Activated T-cell treated with anti-CD3 and anti-CD28 coated beads, Interleukin-2, amount 50 U/mL, for 24 hours (primary cell): ENCODE results near the gene PPP2R3A.
"Not testable (repeated sequence)": the region's sequence is repeated elsewhere in the genome, so short reads cannot be mapped to it uniquely, and the experiment has no call there.

ENCODE experiments used
- DNase-seq: peaks from one replicate; pipeline ENCODE4 v3.0.0-alpha.2; 2020
- H3K27ac Mint-ChIP-seq: 2 replicates; pipeline ENCODE4 v1.8.0; 2020; ENCODE audit warnings: mild to moderate bottlenecking, mixed read lengths
- H3K27me3 Mint-ChIP-seq: 2 replicates; pipeline ENCODE4 v1.8.0; 2020; ENCODE audit warnings: mixed read lengths
- H3K36me3 Mint-ChIP-seq: 2 replicates; pipeline ENCODE4 v1.8.0; 2020; ENCODE audit warnings: low read depth, mixed read lengths
- H3K4me1 Mint-ChIP-seq: 2 replicates; pipeline ENCODE4 v1.8.0; 2020; ENCODE audit warnings: low read depth, mixed read lengths
- H3K4me3 Mint-ChIP-seq: 2 replicates; pipeline ENCODE4 v1.8.0; 2020; ENCODE audit warnings: mild to moderate bottlenecking, moderate library complexity, mixed read lengths
- H3K9me3 Mint-ChIP-seq: 2 replicates; pipeline ENCODE4 v1.8.0; 2020; ENCODE audit warnings: mixed read lengths

PPP2R3A gene

GRCh38 chr3:136162322-136162721, 196.8 kb downstream of the PPP2R3A start:
- no peaks in the 10 kb centered on the region for H3K27me3 Mint-ChIP-seq
- no peak overlapping the region for H3K4me3 Mint-ChIP-seq
- DNase-seq: no peak
- H3K27ac Mint-ChIP-seq: no peak overlapping the region
- peaks cover 33% of the 10 kb centered on the region for H3K36me3 Mint-ChIP-seq
- peaks cover 5% of the 10 kb centered on the region for H3K9me3 Mint-ChIP-seq
- peaks cover 69% of the 10 kb centered on the region for H3K4me1 Mint-ChIP-seq

DNA sequence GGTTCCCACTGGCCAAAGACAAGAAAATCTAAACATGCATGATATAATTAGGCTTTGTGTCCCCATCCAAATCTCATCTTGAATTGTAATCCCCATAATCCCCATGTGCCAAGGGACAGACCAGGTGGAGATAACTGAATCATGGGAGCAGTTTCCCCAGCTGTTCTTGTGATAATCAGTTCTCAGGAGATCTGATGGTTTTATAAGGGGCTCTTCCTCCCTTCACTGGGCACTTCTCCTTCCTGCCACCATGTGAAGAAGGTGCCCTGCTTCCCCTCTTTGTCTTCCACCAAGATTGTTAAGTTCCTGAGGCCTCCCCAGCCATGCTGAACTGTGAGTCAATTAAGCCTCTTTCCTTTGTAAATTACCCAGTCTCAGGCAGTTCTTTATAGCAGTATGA, 198.1 kb downstream of the PPP2R3A start:
- Mint-ChIP-seq H3K27ac (peak overlapping the region; percentile 88), H3K4me1 (peaks cover 71% of the 10 kb centered on the region), H3K36me3 (peaks cover 28% of the 10 kb centered on the region)
- H3K27me3 Mint-ChIP-seq, H3K9me3 Mint-ChIP-seq, DNase-seq, H3K4me3 Mint-ChIP-seq: not testable (repeated sequence)

DNA sequence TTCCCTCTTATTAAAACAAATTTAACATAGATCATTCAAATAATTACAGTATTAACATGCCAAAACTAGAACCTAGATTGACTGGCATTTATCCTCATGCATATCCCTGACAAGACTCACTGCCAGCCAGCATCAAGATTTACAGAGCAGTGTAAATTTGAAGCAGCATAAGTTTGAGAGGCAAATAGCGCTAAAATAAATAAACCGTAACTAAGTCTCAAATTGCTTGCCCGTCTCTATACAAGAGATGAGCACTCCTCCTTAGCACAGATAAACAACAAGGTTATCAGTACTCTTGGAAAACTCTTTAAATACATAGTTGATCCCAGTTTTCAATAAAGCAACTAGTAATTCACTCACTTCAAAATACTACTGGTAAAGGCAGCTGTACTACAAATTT, 201.0 kb downstream of the PPP2R3A start:
- H3K9me3 Mint-ChIP-seq: no peaks in the 10 kb centered on the region
- no peak overlapping the region for H3K4me3 Mint-ChIP-seq
- H3K36me3 Mint-ChIP-seq: peaks cover 24% of the 10 kb centered on the region
- DNase-seq: no peak
- H3K27ac Mint-ChIP-seq: peak overlapping the region; percentile 52
- no peaks in the 10 kb centered on the region for H3K27me3 Mint-ChIP-seq
- peaks cover 62% of the 10 kb centered on the region for H3K4me1 Mint-ChIP-seq

GRCh38 chr3:136168236-136168635, 202.7 kb downstream of the PPP2R3A start:
- Mint-ChIP-seq H3K36me3 (peaks cover 24% of the 10 kb centered on the region), H3K27ac (peak overlapping the region; percentile 80), H3K4me1 (peaks cover 53% of the 10 kb centered on the region)
- not testable (repeated sequence) for DNase-seq, H3K9me3 Mint-ChIP-seq, H3K27me3 Mint-ChIP-seq, H3K4me3 Mint-ChIP-seq

- peaks cover 38% of the 10 kb centered on the region for H3K4me1 Mint-ChIP-seq
- H3K9me3 Mint-ChIP-seq: no peaks in the 10 kb centered on the region
- DNase-seq: no peak
- H3K27me3 Mint-ChIP-seq: no peaks in the 10 kb centered on the region
- H3K27ac Mint-ChIP-seq: no peak overlapping the region
- H3K36me3 Mint-ChIP-seq: peaks cover 15% of the 10 kb centered on the region
- peak overlapping the region; percentile 18 for H3K4me3 Mint-ChIP-seq
Observed at GRCh38 chr3:136171097-136171542, 205.6 kb downstream of the PPP2R3A start.

DNA sequence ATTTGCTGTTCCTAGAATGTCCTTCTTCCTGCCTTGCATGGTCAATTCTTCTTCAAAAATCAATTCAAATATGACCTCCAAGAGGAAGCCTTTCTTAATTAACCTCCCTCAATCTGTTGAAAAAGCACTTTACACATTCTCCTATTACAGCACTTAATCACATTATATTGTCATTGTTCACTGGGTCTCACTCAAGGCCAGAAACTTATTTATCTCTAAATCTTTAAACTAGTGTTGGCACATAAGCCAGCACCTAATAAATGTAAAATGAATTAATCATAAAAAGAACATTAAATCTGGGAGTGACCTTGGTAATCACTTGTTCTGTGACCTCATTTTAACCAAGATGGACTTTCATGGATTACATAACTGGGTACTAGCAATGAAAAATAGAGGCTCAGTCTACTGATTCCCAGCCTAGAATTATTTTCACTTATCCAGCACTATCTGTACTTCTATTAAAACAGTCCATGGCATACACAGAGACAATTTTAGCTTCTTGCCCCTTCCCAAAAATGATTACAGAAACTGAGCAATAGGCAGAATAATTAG, 208.5 kb downstream of the PPP2R3A start:
- DNase-seq: no peak
- Mint-ChIP-seq H3K27me3 (no peaks in the 10 kb centered on the region), H3K4me1 (peaks cover 35% of the 10 kb centered on the region), H3K36me3 (peaks cover 10% of the 10 kb centered on the region), H3K9me3 (no peaks in the 10 kb centered on the region), H3K4me3 (no peak overlapping the region), H3K27ac (peak overlapping the region; percentile 50)

- no peaks in the 10 kb centered on the region for H3K9me3 Mint-ChIP-seq
- no peaks in the 10 kb centered on the region for H3K27me3 Mint-ChIP-seq
- no peak overlapping the region for H3K27ac Mint-ChIP-seq
- peaks cover 15% of the 10 kb centered on the region for H3K36me3 Mint-ChIP-seq
- H3K4me1 Mint-ChIP-seq: peaks cover 63% of the 10 kb centered on the region
- DNase-seq: no peak
- H3K4me3 Mint-ChIP-seq: no peak overlapping the region
Observed at GRCh38 chr3:136177876-136178275, 212.3 kb downstream of the PPP2R3A start.

- H3K36me3 Mint-ChIP-seq: peaks cover 11% of the 10 kb centered on the region
- H3K4me3 Mint-ChIP-seq: no peak overlapping the region
- peak overlapping the region; percentile 64 for H3K27ac Mint-ChIP-seq
Observed at GRCh38 chr3:136181741-136182140, 216.2 kb downstream of the PPP2R3A start.

GRCh38 chr3:136184703-136185102, 219.2 kb downstream of the PPP2R3A start:
- Mint-ChIP-seq H3K27me3 (no peaks in the 10 kb centered on the region), H3K4me3 (no peak overlapping the region), H3K4me1 (peaks cover 87% of the 10 kb centered on the region), H3K9me3 (no peaks in the 10 kb centered on the region), H3K36me3 (peaks cover 13% of the 10 kb centered on the region), H3K27ac (peak overlapping the region; percentile 68)
- DNase-seq: no peak

More at GRCh38 chr3:136181741-136182140, 216.2 kb downstream of the PPP2R3A start:
- Mint-ChIP-seq H3K9me3 (no peaks in the 10 kb centered on the region), H3K27me3 (no peaks in the 10 kb centered on the region), H3K4me1 (peaks cover 85% of the 10 kb centered on the region)
- no peak for DNase-seq

DNA sequence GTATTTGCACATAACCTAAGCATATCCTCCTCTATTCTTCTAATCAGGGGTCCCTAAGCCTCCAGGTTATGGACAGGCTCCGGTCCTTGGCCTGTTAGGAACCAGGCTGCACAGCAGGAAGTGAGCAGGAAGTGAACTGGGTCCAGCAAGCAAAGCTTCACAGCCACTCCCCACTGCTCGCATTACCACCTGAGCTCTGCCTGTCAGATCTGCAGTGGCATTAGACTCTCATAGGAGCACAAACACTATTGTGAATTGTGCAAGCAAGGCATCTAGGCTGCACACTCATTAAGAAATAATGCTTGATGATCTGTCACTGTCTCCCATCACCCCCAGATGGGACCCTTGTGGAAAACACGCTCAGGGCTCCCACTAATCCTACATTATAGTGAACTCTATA, 220.8 kb downstream of the PPP2R3A start:
- H3K9me3 Mint-ChIP-seq: no peaks in the 10 kb centered on the region
- H3K27ac Mint-ChIP-seq: peak overlapping the region; percentile 9
- no peak overlapping the region for H3K4me3 Mint-ChIP-seq
- H3K4me1 Mint-ChIP-seq: peaks cover 93% of the 10 kb centered on the region
- peaks cover 23% of the 10 kb centered on the region for H3K36me3 Mint-ChIP-seq
- DNase-seq: no peak
- H3K27me3 Mint-ChIP-seq: no peaks in the 10 kb centered on the region

GRCh38 chr3:136186846-136187245, 221.3 kb downstream of the PPP2R3A start:
- peak overlapping the region; percentile 5 for H3K4me3 Mint-ChIP-seq
- H3K36me3 Mint-ChIP-seq: peaks cover 27% of the 10 kb centered on the region
- peak overlapping the region; percentile 2 for H3K27ac Mint-ChIP-seq
- no peaks in the 10 kb centered on the region for H3K27me3 Mint-ChIP-seq
- DNase-seq: no peak
- H3K9me3 Mint-ChIP-seq: no peaks in the 10 kb centered on the region
- peaks cover 95% of the 10 kb centered on the region for H3K4me1 Mint-ChIP-seq

DNA sequence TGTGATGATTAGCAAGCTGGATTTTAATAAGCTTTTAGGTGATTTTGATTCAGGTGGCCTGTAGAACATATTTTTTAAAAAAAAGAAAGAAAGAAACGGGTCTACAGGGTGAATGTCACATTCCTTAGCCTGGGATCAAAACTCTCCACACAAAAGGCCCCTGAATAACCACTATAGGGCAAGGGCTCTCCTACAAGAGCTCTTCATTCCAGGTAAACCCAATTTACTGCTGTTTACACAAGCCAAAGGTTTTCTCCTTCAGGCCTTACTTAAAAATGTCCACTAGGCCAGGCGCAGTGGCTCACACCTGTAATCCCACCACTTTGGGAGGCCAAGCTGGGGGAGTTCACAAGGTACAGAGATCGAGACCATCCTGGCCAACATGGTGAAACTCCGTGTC, 222.3 kb downstream of the PPP2R3A start:
- Mint-ChIP-seq H3K4me3 (no peak overlapping the region), H3K4me1 (peaks cover 95% of the 10 kb centered on the region)
- no peak for DNase-seq

DNA sequence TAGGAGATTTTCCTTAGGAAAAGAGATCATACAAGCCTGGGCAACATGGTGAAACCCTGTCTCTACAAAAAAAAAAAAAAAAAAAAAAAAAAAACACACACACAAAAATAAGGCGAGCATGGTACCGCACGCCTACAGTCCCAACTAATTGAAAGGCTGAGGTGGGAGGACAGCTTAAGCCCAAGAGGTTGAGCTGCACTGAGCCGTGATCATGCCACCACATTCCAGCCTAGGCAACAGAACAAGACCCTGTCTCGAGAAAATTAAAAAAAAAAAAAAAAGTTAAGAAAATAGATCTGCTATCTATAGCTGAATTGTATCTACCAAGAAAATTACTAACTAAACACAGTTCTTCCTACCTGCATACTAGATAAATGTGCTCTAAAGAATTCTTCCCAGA, 223.5 kb downstream of the PPP2R3A start:
- peaks cover 47% of the 10 kb centered on the region for H3K36me3 Mint-ChIP-seq
- H3K9me3 Mint-ChIP-seq: no peaks in the 10 kb centered on the region
- H3K4me3 Mint-ChIP-seq: peak overlapping the region; percentile 46
- peaks cover 92% of the 10 kb centered on the region for H3K4me1 Mint-ChIP-seq
- H3K27ac Mint-ChIP-seq: peak overlapping the region; percentile 82
- no peaks in the 10 kb centered on the region for H3K27me3 Mint-ChIP-seq
- no peak for DNase-seq

More for the DNA sequence above, 222.3 kb downstream of the PPP2R3A start:
- Mint-ChIP-seq H3K27ac (peak overlapping the region; percentile 63), H3K27me3 (no peaks in the 10 kb centered on the region), H3K9me3 (no peaks in the 10 kb centered on the region), H3K36me3 (peaks cover 36% of the 10 kb centered on the region)

GRCh38 chr3:136189859-136190617, 224.5 kb downstream of the PPP2R3A start:
- Mint-ChIP-seq H3K27me3 (no peaks in the 10 kb centered on the region), H3K36me3 (peaks cover 57% of the 10 kb centered on the region), H3K4me3 (peak overlapping the region; percentile 93), H3K27ac (peak overlapping the region; percentile 83), H3K9me3 (no peaks in the 10 kb centered on the region), H3K4me1 (peaks cover 83% of the 10 kb centered on the region)
- DNase-seq: no peak

DNA sequence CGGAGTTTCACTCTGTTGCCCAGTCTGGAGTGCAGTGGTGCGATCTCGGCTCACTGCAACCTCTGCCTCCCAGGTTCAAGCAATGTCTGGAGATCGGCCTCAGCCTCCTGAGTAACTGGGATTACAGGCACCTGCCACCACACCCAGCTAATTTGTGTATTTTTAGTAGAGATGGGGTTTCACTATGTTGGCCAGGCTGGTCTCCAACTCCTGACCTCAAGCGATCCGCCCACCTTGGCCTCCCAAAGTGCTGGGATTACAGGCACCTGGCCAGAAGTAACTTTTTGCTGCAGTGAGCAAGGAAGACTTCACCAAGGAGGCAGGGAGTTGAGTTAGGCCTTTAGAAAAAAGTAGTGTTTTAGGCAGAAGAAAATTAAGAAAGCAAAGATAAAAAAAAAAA, 226.7 kb downstream of the PPP2R3A start:
- peak overlapping the region; percentile 83 for H3K27ac Mint-ChIP-seq
- not testable (repeated sequence) for DNase-seq, H3K9me3 Mint-ChIP-seq, H3K27me3 Mint-ChIP-seq
- H3K4me1 Mint-ChIP-seq: peaks cover 69% of the 10 kb centered on the region
- peaks cover 69% of the 10 kb centered on the region for H3K36me3 Mint-ChIP-seq
- H3K4me3 Mint-ChIP-seq: peak overlapping the region; percentile 93
